GM23338 (cell line): ENCODE measurements around the gene LYZL4. TPM values are rescaled to one million over a fixed set of nuclear protein-coding genes. Genes with fewer than 3 reads are reported as not detected.

Source experiments
- ATAC-seq: fragments of 200-7000 bp; cut with Tn5 transposase; 3 replicates; pipeline ENCODE4 v1.9.1; 2020
- DNase-seq: peaks from one replicate; pipeline ENCODE4 v3.0.0-alpha.2; 2015; ENCODE audit warnings: low spot score
- H2AFZ ChIP-seq: fragments of 200-600 bp; sonication (generic); 2 replicates; pipeline ENCODE4 v1.8.0; 2016; ENCODE audit warnings: antibody characterized with exemption, mild to moderate bottlenecking, moderate library complexity
- H3F3A ChIP-seq: fragments of 200-600 bp; sonication (generic); replicated peaks from 2 replicates; pipeline ENCODE4 v1.8.0; 2017; ENCODE audit warnings: antibody characterized with exemption, mixed run types, low read depth
- H3K27ac ChIP-seq: fragments of 200-600 bp; sonication (generic); 2 replicates; pipeline ENCODE4 v1.6.1; 2016; ENCODE audit warnings: low read depth
- H3K27me3 ChIP-seq: fragments of 200-600 bp; sonication (generic); 2 replicates; pipeline ENCODE4 v1.8.0; 2016; ENCODE audit warnings: mild to moderate bottlenecking, mixed run types, moderate library complexity; ENCODE audit not compliant: insufficient read depth
- H3K36me3 ChIP-seq: fragments of 200-600 bp; sonication (generic); 2 replicates; pipeline ENCODE4 v1.8.0; 2016; ENCODE audit warnings: mild to moderate bottlenecking; ENCODE audit not compliant: insufficient read depth
- H3K4me1 ChIP-seq: fragments of 200-600 bp; sonication (generic); 2 replicates; pipeline ENCODE4 v1.8.0; 2016; ENCODE audit warnings: mild to moderate bottlenecking, moderate library complexity; ENCODE audit not compliant: insufficient read depth
- H3K4me2 ChIP-seq: fragments of 200-600 bp; sonication (generic); 2 replicates; pipeline ENCODE4 v1.7.1; 2017; ENCODE audit warnings: mixed run types
- H3K4me3 ChIP-seq: fragments of 200-600 bp; sonication (generic); 2 replicates; pipeline ENCODE4 v1.6.1; 2016; ENCODE audit warnings: mixed run types
- H3K79me2 ChIP-seq: fragments of 200-600 bp; sonication (generic); replicated peaks from 2 replicates; pipeline ENCODE4 v1.8.0; 2017; ENCODE audit warnings: mild to moderate bottlenecking; ENCODE audit not compliant: insufficient read depth
- H3K9me2 ChIP-seq: fragments of 200-600 bp; sonication (generic); 2 replicates; pipeline ENCODE4 v1.8.0; 2017; ENCODE audit not compliant: insufficient read depth
- H4K20me1 ChIP-seq: fragments of 200-600 bp; sonication (generic); replicated peaks from 2 replicates; pipeline ENCODE4 v1.8.0; 2017; ENCODE audit warnings: mild to moderate bottlenecking; ENCODE audit not compliant: insufficient read depth
- H3K27ac Mint-ChIP-seq: 2 replicates; pipeline ENCODE4 v1.8.0; 2020; ENCODE audit warnings: inconsistent platforms, mild to moderate bottlenecking, moderate library complexity, mixed read lengths
- H3K27me3 Mint-ChIP-seq: 3 replicates; pipeline ENCODE4 v1.8.0; 2022; ENCODE audit warnings: low read depth, mild to moderate bottlenecking, moderate library complexity, mixed read lengths, inconsistent platforms; ENCODE audit not compliant: insufficient read depth, poor library complexity
- H3K36me3 Mint-ChIP-seq: 3 replicates; pipeline ENCODE4 v1.8.0; 2021; ENCODE audit warnings: low read depth, mild to moderate bottlenecking, inconsistent platforms, moderate library complexity, mixed read lengths
- H3K4me1 Mint-ChIP-seq: 3 replicates; pipeline ENCODE4 v1.8.0; 2020; ENCODE audit warnings: mild to moderate bottlenecking, inconsistent platforms, mixed read lengths
- H3K4me3 Mint-ChIP-seq: 3 replicates; pipeline ENCODE4 v1.8.0; 2021; ENCODE audit warnings: moderate library complexity, mild to moderate bottlenecking, inconsistent platforms, mixed read lengths
- H3K9me3 Mint-ChIP-seq: 3 replicates; pipeline ENCODE4 v1.8.0; 2020; ENCODE audit warnings: moderate library complexity, mild to moderate bottlenecking, inconsistent platforms, mixed read lengths
- CREB1 ChIP-seq: fragments of 250-450 bp; sonication (Bioruptor Pico); IDR thresholded peaks from 2 replicates; pipeline ENCODE4 v1.5.0; 2020; ENCODE audit warnings: low read depth, mild to moderate bottlenecking, moderate library complexity
- ETS1 ChIP-seq: IDR thresholded peaks from 2 replicates; pipeline ENCODE4 v1.6.1; 2016; ENCODE audit warnings: antibody characterized with exemption
- EZH2phosphoT487 ChIP-seq: fragments of 200-600 bp; sonication (generic); IDR thresholded peaks from one replicate; pipeline ENCODE4 v1.8.1; 2018; ENCODE audit warnings: antibody characterized with exemption; ENCODE audit not compliant: unreplicated experiment
- JUNB ChIP-seq: IDR thresholded peaks from one replicate; pipeline ENCODE4 v1.6.1; 2016; ENCODE audit warnings: antibody characterized with exemption; ENCODE audit not compliant: unreplicated experiment
- NANOG ChIP-seq: IDR thresholded peaks from 2 replicates; pipeline ENCODE4 v1.6.1; 2016; ENCODE audit warnings: antibody characterized with exemption, borderline replicate concordance
- POLR2AphosphoS5 ChIP-seq: IDR thresholded peaks from 2 replicates; pipeline ENCODE4 v1.6.1; 2016; ENCODE audit warnings: antibody characterized with exemption, low read depth
- STAT1 ChIP-seq: IDR thresholded peaks from one replicate; pipeline ENCODE4 v1.6.1; 2016; ENCODE audit warnings: antibody characterized with exemption; ENCODE audit not compliant: unreplicated experiment
- ZNF114 ChIP-seq: fragments of 250-450 bp; sonication (Bioruptor Pico); IDR thresholded peaks from 2 replicates; pipeline ENCODE4 v1.5.0; 2020; ENCODE audit warnings: mild to moderate bottlenecking, moderate library complexity
- ZNF331 ChIP-seq: fragments of 250-450 bp; sonication (Bioruptor Pico); IDR thresholded peaks from 2 replicates; pipeline ENCODE4 v1.5.0; 2020; ENCODE audit warnings: low read depth, mild to moderate bottlenecking, moderate library complexity
- polyA plus RNA-seq: library from polyadenylated mRNA; unstranded; fragments of >200 nt; fragmentation: Nextera tagmentation; extraction: Ambion mirVana; gene quantifications from 2 replicates; pipeline ENCODE4 v1.2.1, GENCODE V29; 2016
- total RNA-seq: library from RNA; depleted of rRNA; stranded (reverse); fragments of >200 nt; shearing (Covaris generic); gene quantifications from 2 replicates; pipeline ENCODE4 v1.2.3, GENCODE V29; 2014
- TF ChIP-seq, protein P1 (sequence below), 2 experiments: fragments of 200-600 bp in 1 of 2; sonication (generic) in 1 of 2; conservative IDR thresholded peaks; 2 replicates each; pipeline versions ENCODE4 v1.5.1 to v1.6.1; 2016 to 2017; ENCODE audit warnings: antibody characterized with exemption in 2 of 2, low read depth in 2 of 2, mild to moderate bottlenecking in 2 of 2, moderate library complexity in 1 of 2
- TF ChIP-seq, protein P2 (sequence below): fragments of 250-450 bp; sonication (Bioruptor Pico); IDR thresholded peaks from 2 replicates; pipeline ENCODE4 v1.5.0; 2020; ENCODE audit warnings: mild to moderate bottlenecking, moderate library complexity

LYZL4 gene
- total and polyA plus RNA-seq, 2 experiments from 2014 or later: not detected

- H3K27ac Mint-ChIP-seq: no peak overlapping the region
- H3K27me3 Mint-ChIP-seq: no peaks in the 10 kb centered on the region
- no peaks in the 10 kb centered on the region for H4K20me1 ChIP-seq
- H3K4me1 Mint-ChIP-seq: peaks cover 9% of the 10 kb centered on the region; the same call in 2 of the 3 replicates
- H3K36me3 ChIP-seq: no peaks in the 10 kb centered on the region
- H3K9me3 Mint-ChIP-seq: no peaks in the 10 kb centered on the region
- no peaks in the 10 kb centered on the region for H3F3A ChIP-seq
- TF ChIP-seq POLR2AphosphoS5 (no peak), STAT1 (no peak), JUNB (no peak), ETS1 (no peak), ZNF114 (CRISPR knock-in tag) (no peak), EZH2phosphoT487 (no peak)
- H3K27me3 ChIP-seq: no peaks in the 10 kb centered on the region
- no peak overlapping the region for H3K27ac ChIP-seq
- H3K4me2 ChIP-seq: no peak overlapping the region
- H3K36me3 Mint-ChIP-seq: no peaks in the 10 kb centered on the region
- H3K4me3 ChIP-seq: no peak overlapping the region
- H3K79me2 ChIP-seq: no peaks in the 10 kb centered on the region
- no peaks in the 10 kb centered on the region; the same call in 1 of the 2 replicates for H3K9me2 ChIP-seq
- H3K4me1 ChIP-seq: no peaks in the 10 kb centered on the region
- DNase-seq: no peak
- no peak overlapping the region for H2AFZ ChIP-seq
- ATAC-seq: no peak
- H3K4me3 Mint-ChIP-seq: no peak overlapping the region
Observed at GRCh38 chr3:42377681-42378080, 32.7 kb downstream of the LYZL4 start.

DNA sequence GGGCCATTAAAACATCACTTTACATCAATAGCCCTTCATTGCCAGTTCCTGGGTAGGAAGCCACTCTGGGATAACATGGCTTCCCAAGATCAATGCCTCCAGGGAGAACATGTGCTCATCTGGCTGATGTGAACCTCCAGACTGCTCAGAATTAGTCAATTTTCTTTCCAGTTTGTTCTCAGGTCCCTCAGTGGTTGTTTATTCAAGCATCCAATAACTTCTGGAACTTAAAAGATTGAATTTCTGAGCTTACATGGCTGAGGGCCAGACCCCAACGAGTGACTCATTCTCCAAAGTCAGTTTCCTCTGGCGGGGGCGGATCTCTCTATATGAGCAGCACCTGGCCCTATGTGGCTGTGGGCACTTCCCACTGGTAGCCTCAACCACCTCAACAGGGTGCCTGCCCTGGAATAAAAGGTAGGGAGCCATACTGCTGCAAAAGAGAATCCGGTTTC is 34.0 kb downstream of the LYZL4 start:
- Histone ChIP-seq H3K4me3 (no peak overlapping the region), H2AFZ (no peak overlapping the region), H3K4me1 (no peaks in the 10 kb centered on the region), H3K27ac (no peak overlapping the region), H3K27me3 (no peaks in the 10 kb centered on the region), H4K20me1 (no peaks in the 10 kb centered on the region), H3K9me2 (peaks cover 2% of the 10 kb centered on the region; the same call in 1 of the 2 replicates), H3F3A (no peaks in the 10 kb centered on the region), H3K4me2 (no peak overlapping the region), H3K36me3 (no peaks in the 10 kb centered on the region), H3K79me2 (no peaks in the 10 kb centered on the region)
- Mint-ChIP-seq H3K36me3 (no peaks in the 10 kb centered on the region), H3K27me3 (no peaks in the 10 kb centered on the region), H3K27ac (no peak overlapping the region), H3K4me1 (peaks cover 4% of the 10 kb centered on the region; the same call in 2 of the 3 replicates), H3K4me3 (no peak overlapping the region), H3K9me3 (no peaks in the 10 kb centered on the region)
- ATAC-seq (no peak), DNase-seq (no peak)
- TF ChIP-seq CREB1 (no peak), POLR2AphosphoS5 (no peak), JUNB (no peak), ETS1 (no peak), ZNF331 (CRISPR knock-in tag) (no peak), NANOG (no peak), EZH2phosphoT487 (no peak)
- TF ChIP-seq, protein P1, sequence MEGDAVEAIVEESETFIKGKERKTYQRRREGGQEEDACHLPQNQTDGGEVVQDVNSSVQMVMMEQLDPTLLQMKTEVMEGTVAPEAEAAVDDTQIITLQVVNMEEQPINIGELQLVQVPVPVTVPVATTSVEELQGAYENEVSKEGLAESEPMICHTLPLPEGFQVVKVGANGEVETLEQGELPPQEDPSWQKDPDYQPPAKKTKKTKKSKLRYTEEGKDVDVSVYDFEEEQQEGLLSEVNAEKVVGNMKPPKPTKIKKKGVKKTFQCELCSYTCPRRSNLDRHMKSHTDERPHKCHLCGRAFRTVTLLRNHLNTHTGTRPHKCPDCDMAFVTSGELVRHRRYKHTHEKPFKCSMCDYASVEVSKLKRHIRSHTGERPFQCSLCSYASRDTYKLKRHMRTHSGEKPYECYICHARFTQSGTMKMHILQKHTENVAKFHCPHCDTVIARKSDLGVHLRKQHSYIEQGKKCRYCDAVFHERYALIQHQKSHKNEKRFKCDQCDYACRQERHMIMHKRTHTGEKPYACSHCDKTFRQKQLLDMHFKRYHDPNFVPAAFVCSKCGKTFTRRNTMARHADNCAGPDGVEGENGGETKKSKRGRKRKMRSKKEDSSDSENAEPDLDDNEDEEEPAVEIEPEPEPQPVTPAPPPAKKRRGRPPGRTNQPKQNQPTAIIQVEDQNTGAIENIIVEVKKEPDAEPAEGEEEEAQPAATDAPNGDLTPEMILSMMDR (conservative IDR thresholded peaks at IDR 0.05; ENCODE audit: low read depth in 2 of 2): no peak
- TF ChIP-seq, protein P2, sequence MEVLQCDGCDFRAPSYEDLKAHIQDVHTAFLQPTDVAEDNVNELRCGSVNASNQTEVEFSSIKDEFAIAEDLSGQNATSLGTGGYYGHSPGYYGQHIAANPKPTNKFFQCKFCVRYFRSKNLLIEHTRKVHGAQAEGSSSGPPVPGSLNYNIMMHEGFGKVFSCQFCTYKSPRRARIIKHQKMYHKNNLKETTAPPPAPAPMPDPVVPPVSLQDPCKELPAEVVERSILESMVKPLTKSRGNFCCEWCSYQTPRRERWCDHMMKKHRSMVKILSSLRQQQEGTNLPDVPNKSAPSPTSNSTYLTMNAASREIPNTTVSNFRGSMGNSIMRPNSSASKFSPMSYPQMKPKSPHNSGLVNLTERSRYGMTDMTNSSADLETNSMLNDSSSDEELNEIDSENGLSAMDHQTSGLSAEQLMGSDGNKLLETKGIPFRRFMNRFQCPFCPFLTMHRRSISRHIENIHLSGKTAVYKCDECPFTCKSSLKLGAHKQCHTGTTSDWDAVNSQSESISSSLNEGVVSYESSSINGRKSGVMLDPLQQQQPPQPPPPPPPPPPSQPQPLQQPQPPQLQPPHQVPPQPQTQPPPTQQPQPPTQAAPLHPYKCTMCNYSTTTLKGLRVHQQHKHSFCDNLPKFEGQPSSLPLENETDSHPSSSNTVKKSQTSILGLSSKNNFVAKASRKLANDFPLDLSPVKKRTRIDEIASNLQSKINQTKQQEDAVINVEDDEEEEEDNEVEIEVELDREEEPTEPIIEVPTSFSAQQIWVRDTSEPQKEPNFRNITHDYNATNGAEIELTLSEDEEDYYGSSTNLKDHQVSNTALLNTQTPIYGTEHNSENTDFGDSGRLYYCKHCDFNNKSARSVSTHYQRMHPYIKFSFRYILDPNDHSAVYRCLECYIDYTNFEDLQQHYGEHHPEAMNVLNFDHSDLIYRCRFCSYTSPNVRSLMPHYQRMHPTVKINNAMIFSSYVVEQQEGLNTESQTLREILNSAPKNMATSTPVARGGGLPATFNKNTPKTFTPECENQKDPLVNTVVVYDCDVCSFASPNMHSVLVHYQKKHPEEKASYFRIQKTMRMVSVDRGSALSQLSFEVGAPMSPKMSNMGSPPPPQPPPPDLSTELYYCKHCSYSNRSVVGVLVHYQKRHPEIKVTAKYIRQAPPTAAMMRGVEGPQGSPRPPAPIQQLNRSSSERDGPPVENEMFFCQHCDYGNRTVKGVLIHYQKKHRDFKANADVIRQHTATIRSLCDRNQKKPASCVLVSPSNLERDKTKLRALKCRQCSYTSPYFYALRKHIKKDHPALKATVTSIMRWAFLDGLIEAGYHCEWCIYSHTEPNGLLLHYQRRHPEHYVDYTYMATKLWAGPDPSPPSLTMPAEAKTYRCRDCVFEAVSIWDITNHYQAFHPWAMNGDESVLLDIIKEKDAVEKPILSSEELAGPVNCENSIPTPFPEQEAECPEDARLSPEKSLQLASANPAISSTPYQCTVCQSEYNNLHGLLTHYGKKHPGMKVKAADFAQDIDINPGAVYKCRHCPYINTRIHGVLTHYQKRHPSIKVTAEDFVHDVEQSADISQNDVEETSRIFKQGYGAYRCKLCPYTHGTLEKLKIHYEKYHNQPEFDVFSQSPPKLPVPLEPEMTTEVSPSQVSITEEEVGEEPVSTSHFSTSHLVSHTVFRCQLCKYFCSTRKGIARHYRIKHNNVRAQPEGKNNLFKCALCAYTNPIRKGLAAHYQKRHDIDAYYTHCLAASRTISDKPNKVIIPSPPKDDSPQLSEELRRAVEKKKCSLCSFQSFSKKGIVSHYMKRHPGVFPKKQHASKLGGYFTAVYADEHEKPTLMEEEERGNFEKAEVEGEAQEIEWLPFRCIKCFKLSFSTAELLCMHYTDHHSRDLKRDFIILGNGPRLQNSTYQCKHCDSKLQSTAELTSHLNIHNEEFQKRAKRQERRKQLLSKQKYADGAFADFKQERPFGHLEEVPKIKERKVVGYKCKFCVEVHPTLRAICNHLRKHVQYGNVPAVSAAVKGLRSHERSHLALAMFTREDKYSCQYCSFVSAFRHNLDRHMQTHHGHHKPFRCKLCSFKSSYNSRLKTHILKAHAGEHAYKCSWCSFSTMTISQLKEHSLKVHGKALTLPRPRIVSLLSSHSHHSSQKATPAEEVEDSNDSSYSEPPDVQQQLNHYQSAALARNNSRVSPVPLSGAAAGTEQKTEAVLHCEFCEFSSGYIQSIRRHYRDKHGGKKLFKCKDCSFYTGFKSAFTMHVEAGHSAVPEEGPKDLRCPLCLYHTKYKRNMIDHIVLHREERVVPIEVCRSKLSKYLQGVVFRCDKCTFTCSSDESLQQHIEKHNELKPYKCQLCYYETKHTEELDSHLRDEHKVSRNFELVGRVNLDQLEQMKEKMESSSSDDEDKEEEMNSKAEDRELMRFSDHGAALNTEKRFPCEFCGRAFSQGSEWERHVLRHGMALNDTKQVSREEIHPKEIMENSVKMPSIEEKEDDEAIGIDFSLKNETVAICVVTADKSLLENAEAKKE (CRISPR knock-in tag): no peak
